ENCODE measurements around the gene FRAS1. TPM values are rescaled to one million over a fixed set of nuclear protein-coding genes. Genes with fewer than 3 reads are reported as not detected.
"Not testable (repeated sequence)": the region's sequence is repeated elsewhere in the genome, so short reads cannot be mapped to it uniquely, and the experiment has no call there.

FRAS1 gene
- total and polyA plus RNA-seq, 9 of the 15 experiments (the other 6 are each of a cell fraction or from before 2014, with no cell fraction given), result under 0.01 to 0.11 (median 0.04) TPM; not detected in 2

DNA sequence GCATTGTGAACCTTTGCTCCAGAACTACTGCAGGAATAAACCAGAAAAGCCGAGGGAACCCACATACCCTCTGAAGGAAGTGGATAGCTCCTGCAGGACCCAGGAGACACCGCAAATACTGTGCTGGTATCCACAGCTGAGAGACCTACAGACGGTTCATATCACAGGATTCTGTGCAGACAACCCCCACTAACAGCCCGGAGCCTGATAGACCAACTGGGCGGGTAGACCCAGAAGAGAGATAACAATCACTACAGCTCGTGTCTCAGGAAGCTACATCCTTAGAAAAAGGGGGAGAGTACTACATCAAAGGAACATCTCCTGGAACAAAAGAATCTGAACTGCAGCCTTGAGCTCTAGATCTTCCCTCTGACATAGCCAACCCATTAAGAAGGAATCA is 150.8 kb downstream of the FRAS1 start (continued):
- TF ChIP-seq, protein P1, sequence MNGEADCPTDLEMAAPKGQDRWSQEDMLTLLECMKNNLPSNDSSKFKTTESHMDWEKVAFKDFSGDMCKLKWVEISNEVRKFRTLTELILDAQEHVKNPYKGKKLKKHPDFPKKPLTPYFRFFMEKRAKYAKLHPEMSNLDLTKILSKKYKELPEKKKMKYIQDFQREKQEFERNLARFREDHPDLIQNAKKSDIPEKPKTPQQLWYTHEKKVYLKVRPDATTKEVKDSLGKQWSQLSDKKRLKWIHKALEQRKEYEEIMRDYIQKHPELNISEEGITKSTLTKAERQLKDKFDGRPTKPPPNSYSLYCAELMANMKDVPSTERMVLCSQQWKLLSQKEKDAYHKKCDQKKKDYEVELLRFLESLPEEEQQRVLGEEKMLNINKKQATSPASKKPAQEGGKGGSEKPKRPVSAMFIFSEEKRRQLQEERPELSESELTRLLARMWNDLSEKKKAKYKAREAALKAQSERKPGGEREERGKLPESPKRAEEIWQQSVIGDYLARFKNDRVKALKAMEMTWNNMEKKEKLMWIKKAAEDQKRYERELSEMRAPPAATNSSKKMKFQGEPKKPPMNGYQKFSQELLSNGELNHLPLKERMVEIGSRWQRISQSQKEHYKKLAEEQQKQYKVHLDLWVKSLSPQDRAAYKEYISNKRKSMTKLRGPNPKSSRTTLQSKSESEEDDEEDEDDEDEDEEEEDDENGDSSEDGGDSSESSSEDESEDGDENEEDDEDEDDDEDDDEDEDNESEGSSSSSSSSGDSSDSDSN (IDR thresholded peaks at IDR 0.05; ENCODE audit: borderline replicate concordance in 1 of 2, low read depth in 2 of 2, low read length in 2 of 2), result no peak
- TF ChIP-seq SP2 (IDR thresholded peaks at IDR 0.05; ENCODE audit: extremely low read depth, low read depth, low read length, poor library complexity, severe bottlenecking), result no peak

DNA sequence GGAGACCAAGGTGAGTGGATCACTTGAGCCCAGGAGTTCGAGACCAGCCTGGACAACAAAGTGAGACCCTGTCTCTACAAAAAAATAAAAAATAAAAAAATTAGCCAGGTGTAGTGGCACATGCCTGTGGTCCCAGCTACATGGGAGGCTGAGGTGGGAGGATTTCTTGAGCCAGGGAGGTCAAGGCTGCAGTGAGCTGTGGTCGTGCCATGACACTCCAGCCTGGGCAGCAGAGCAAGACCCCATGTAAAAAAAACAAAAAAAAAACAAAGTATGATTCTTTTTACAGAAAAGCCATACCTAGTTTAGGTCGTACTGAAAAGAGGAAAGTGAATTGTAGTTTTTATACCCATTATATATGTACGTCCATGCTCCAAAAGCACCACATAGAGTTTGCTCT is 151.8 kb downstream of the FRAS1 start:
- H3K9me1 ChIP-seq (ENCODE audit: control insufficient read depth, insufficient read depth, low read length); H3K4me3 ChIP-seq; H3K79me2 ChIP-seq (ENCODE audit: control insufficient read depth, insufficient read depth, low read length); DNase-seq (ENCODE audit: extremely low read depth in 1 of 4, low spot score in 3 of 4); BruUV-seq (replicated peaks); in situ Hi-C loops (cut with MboI); FAIRE-seq; H3K27me3 ChIP-seq (ENCODE audit: control insufficient read depth in 2 of 2, insufficient read depth in 2 of 2, low read length in 2 of 2); H3K9me3 ChIP-seq (replicated peaks; ENCODE audit: control insufficient read depth, insufficient read depth, low read depth, low read length); intact Hi-C loops (cut with micrococcal nuclease); H2AFZ ChIP-seq (ENCODE audit: low read depth, low read length); H3K4me2 ChIP-seq (ENCODE audit: insufficient read depth, low read length); H3K36me3 ChIP-seq (ENCODE audit: control insufficient read depth, insufficient read depth, low read length); POLR2A ChIA-PET; H4K20me1 ChIP-seq (replicated peaks; ENCODE audit: control insufficient read depth, insufficient read depth, low read length); H3K27ac ChIP-seq (ENCODE audit: extremely low read depth, low read depth, low read length); CTCF ChIA-PET (ENCODE audit: low intra/inter-chr PET ratio); H3K4me1 ChIP-seq (replicated peaks in 1 of 2; ENCODE audit: control insufficient read depth in 2 of 2, insufficient read depth in 2 of 2, low read length in 2 of 2); H3K9ac ChIP-seq (ENCODE audit: insufficient read depth in 1 of 2, low read depth in 2 of 2, low read length in 2 of 2); ATAC-seq: not testable (repeated sequence)
- WGBS (ENCODE audit: insufficient coverage, low coverage, missing lambda C conversion rate), result 0% methylated on average over 4 of the region's 4 CpGs
